H1 (cell line): Measurements from ENCODE around the gene FAM50B. TPM values are rescaled to one million over a fixed set of nuclear protein-coding genes. Genes with fewer than 3 reads are reported as not detected.
"Not testable (repeated sequence)": the region's sequence is repeated elsewhere in the genome, so short reads cannot be mapped to it uniquely, and the experiment has no call there.

Experiments used
- CTCF ChIA-PET: fragments of 300-600 bp; sonication (Branson Sonifier 250); formaldehyde crosslinking; loops from one replicate; lab custom pipeline; 2021; ENCODE audit not compliant: partially characterized antibody; lab: Charles Lee
- POLR2A ChIA-PET: fragments of 300-600 bp; sonication (Branson Sonifier 250); formaldehyde crosslinking; loops from one replicate; lab custom pipeline; 2021; ENCODE audit warnings: inconsistent platforms; ENCODE audit not compliant: partially characterized antibody; lab: Charles Lee
- DNase-seq, 2 experiments: peaks; one replicate each; pipeline versions ENCODE4 v3.0.0 to v3.0.0-alpha.2; 2010 to 2022; ENCODE audit warnings: low spot score in 2 of 2, low read depth in 1 of 2, mixed read lengths in 1 of 2
- FAIRE-seq: peaks from 2 replicates; lab custom pipeline; 2011; peaks lifted over from hg19 to GRCh38; lab: Jason Lieb, UNC
- H2AFZ ChIP-seq: 2 replicates; pipeline ENCODE4 v1.8.1; 2012; ENCODE audit warnings: low read length, inconsistent platforms
- H2AK5ac ChIP-seq: 2 replicates; pipeline ENCODE4 v1.6.1; 2013; ENCODE audit warnings: low read depth, low read length
- H2BK120ac ChIP-seq: replicated peaks from 2 replicates; pipeline ENCODE3; 2013; ENCODE audit warnings: low read depth, low read length, inconsistent platforms
- H2BK12ac ChIP-seq: 2 replicates; pipeline ENCODE4 v1.6.1; 2013; ENCODE audit warnings: low read depth, low read length
- H2BK15ac ChIP-seq: 2 replicates; pipeline ENCODE4 v1.6.1; 2013; ENCODE audit warnings: low read length
- H2BK20ac ChIP-seq: 2 replicates; pipeline ENCODE4 v1.6.1; 2013; ENCODE audit warnings: low read length
- H2BK5ac ChIP-seq: 2 replicates; pipeline ENCODE4 v1.6.1; 2013; ENCODE audit warnings: low read depth, low read length
- H3K14ac ChIP-seq: 2 replicates; pipeline ENCODE4 v1.6.1; 2013; ENCODE audit warnings: inconsistent platforms; ENCODE audit not compliant: insufficient read length
- H3K18ac ChIP-seq: 2 replicates; pipeline ENCODE4 v1.6.1; 2013; ENCODE audit warnings: low read length; ENCODE audit errors: extremely low read depth
- H3K23ac ChIP-seq: 2 replicates; pipeline ENCODE4 v1.6.1; 2013; ENCODE audit warnings: inconsistent platforms; ENCODE audit not compliant: insufficient read length
- H3K23me2 ChIP-seq: 2 replicates; pipeline ENCODE4 v1.6.1; 2013; ENCODE audit warnings: low read depth, low read length
- H3K27ac ChIP-seq: 2 replicates; pipeline ENCODE4 v1.6.1; 2011; ENCODE audit warnings: low read depth, low read length, inconsistent platforms
- H3K27me3 ChIP-seq, 4 experiments: replicated peaks in 1 of 4; 1 replicate in 1 of 4; 2 replicates in 3 of 4; pipeline versions ENCODE4 v1.6.1 to v1.8.1; 2011 to 2013; ENCODE audit warnings: low read length in 3 of 4, mild to moderate bottlenecking in 3 of 4, inconsistent platforms in 2 of 4, mixed read lengths in 2 of 4, moderate library complexity in 1 of 4; ENCODE audit not compliant: control insufficient read depth in 3 of 4, insufficient read depth in 3 of 4; ENCODE audit errors: extremely low read depth in 1 of 4
- H3K36me3 ChIP-seq, 4 experiments: 2 replicates each; pipeline versions ENCODE4 v1.6.1 to v1.8.1; 2011 to 2013; ENCODE audit warnings: mild to moderate bottlenecking in 4 of 4, low read length in 3 of 4, moderate library complexity in 2 of 4, control low read depth in 1 of 4, inconsistent platforms in 1 of 4; ENCODE audit not compliant: insufficient read depth in 4 of 4, control insufficient read depth in 2 of 4
- H3K4ac ChIP-seq: replicated peaks from 2 replicates; pipeline ENCODE3; 2013; ENCODE audit warnings: low read length, low read depth, mixed read lengths, inconsistent platforms; ENCODE audit not compliant: insufficient read length
- H3K4me1 ChIP-seq, 4 experiments: replicated peaks in 1 of 4; 1 replicate in 1 of 4; 2 replicates in 3 of 4; pipeline versions ENCODE4 v1.6.1 to v1.8.1; 2011 to 2013; ENCODE audit warnings: low read length in 3 of 4, inconsistent platforms in 2 of 4, mixed read lengths in 1 of 4; ENCODE audit not compliant: insufficient read depth in 4 of 4, control insufficient read depth in 3 of 4
- H3K4me2 ChIP-seq, 2 experiments: 2 replicates each; pipeline versions ENCODE4 v1.6.1 to v1.8.1; 2011 to 2013; ENCODE audit warnings: low read depth in 2 of 2, low read length in 2 of 2, control low read depth in 1 of 2, inconsistent platforms in 1 of 2, mild to moderate bottlenecking in 1 of 2; ENCODE audit not compliant: insufficient read depth in 1 of 2
- H3K4me3 ChIP-seq, 4 experiments: fragments of 200-600, 300-600 bp in 1 of 4; sonication (generic), shearing (Covaris generic), sonication (Bioruptor Twin) in 1 of 4; 2 replicates each; pipeline versions ENCODE4 v1.5.1 to v1.8.1; 2011 to 2016; ENCODE audit warnings: low read length in 4 of 4, low read depth in 3 of 4, control low read depth in 2 of 4, inconsistent platforms in 2 of 4, mild to moderate bottlenecking in 2 of 4, mixed read lengths in 1 of 4, moderate library complexity in 1 of 4; ENCODE audit not compliant: insufficient read depth in 2 of 4; ENCODE audit errors: extremely low read depth in 1 of 4
- H3K56ac ChIP-seq: replicated peaks from 2 replicates; pipeline ENCODE3; 2013; ENCODE audit warnings: low read depth, mild to moderate bottlenecking, mixed read lengths, low read length, inconsistent platforms; ENCODE audit not compliant: insufficient read length
- H3K79me1 ChIP-seq: 2 replicates; pipeline ENCODE4 v1.6.1; 2013; ENCODE audit warnings: low read depth, low read length, control low read depth
- H3K79me2 ChIP-seq, 2 experiments: 2 replicates each; pipeline versions ENCODE4 v1.6.1 to v1.8.1; 2012 to 2013; ENCODE audit warnings: low read length in 2 of 2, mild to moderate bottlenecking in 2 of 2, inconsistent platforms in 1 of 2; ENCODE audit not compliant: insufficient read depth in 2 of 2, control insufficient read depth in 1 of 2
- H3K9ac ChIP-seq, 4 experiments: replicated peaks in 1 of 4; 1 replicate in 1 of 4; 2 replicates in 3 of 4; pipeline versions ENCODE4 v1.6.1 to v1.8.1; 2011 to 2013; ENCODE audit warnings: low read depth in 3 of 4, low read length in 3 of 4, control low read depth in 2 of 4, mild to moderate bottlenecking in 2 of 4, moderate library complexity in 2 of 4, inconsistent platforms in 1 of 4; ENCODE audit errors: extremely low read depth in 1 of 4
- H3K9me3 ChIP-seq, 2 experiments: 2 replicates each; pipeline versions ENCODE4 v1.6.1 to v1.8.1; 2012 to 2013; ENCODE audit warnings: mild to moderate bottlenecking in 2 of 2, moderate library complexity in 2 of 2, control low read depth in 1 of 2, inconsistent platforms in 1 of 2, low read depth in 1 of 2, low read length in 1 of 2, mixed read lengths in 1 of 2; ENCODE audit not compliant: insufficient read depth in 2 of 2
- H4K20me1 ChIP-seq, 2 experiments: replicated peaks in 1 of 2; 2 replicates each; pipeline versions ENCODE3 to v1.8.1; 2011 to 2013; ENCODE audit warnings: inconsistent platforms in 2 of 2, low read length in 2 of 2, mild to moderate bottlenecking in 1 of 2; ENCODE audit not compliant: insufficient read depth in 2 of 2, control insufficient read depth in 1 of 2
- H4K5ac ChIP-seq: 2 replicates; pipeline ENCODE4 v1.6.1; 2013; ENCODE audit warnings: low read length, low read depth, mixed read lengths, inconsistent platforms; ENCODE audit not compliant: insufficient read length
- H4K8ac ChIP-seq: 2 replicates; pipeline ENCODE4 v1.8.0; 2013; ENCODE audit warnings: mild to moderate bottlenecking, moderate library complexity, low read length, inconsistent platforms; ENCODE audit not compliant: insufficient read depth; ENCODE audit errors: extremely low read depth
- H4K91ac ChIP-seq: replicated peaks from 2 replicates; pipeline ENCODE3; 2013; ENCODE audit warnings: low read length, mixed read lengths, inconsistent platforms; ENCODE audit not compliant: insufficient read length
- ATF2 ChIP-seq: IDR thresholded peaks from 2 replicates; pipeline ENCODE4 v1.6.1; 2012; ENCODE audit warnings: low read length, inconsistent platforms
- WGBS, 2 experiments: shearing (Covaris generic) in 1 of 2; methylation state at CpG; one replicate each; pipeline versions ENCODE4 v1.1.6 to v1.1.7; 2013 to 2015; ENCODE audit warnings: low lambda C conversion rate in 2 of 2, mixed read lengths in 2 of 2, inconsistent platforms in 1 of 2, low coverage in 1 of 2, missing lambda C conversion rate in 1 of 2; ENCODE audit not compliant: insufficient replicate concordance in 2 of 2, insufficient coverage in 1 of 2, insufficient read length in 1 of 2; ENCODE audit errors: extremely low coverage in 1 of 2, missing lambda C conversion rate in 1 of 2; 5-methylcytosine and 5-hydroxymethylcytosine counted together
- polyA plus RNA-seq, 7 experiments: library from polyadenylated mRNA; depleted of rRNA in 3 of 7; stranded (reverse) in 5 of 7; unstranded in 2 of 7; fragments of >200 nt in 5 of 7; fragments of 200-250 nt in 2 of 7; gene quantifications; 1 replicate in 5 of 7; 2 replicates in 1 of 7; 4 replicates in 1 of 7; pipeline versions ENCODE4 v1.2.1 to v1.2.3, GENCODE V29; 2011 to 2013; ENCODE audit warnings: missing spikeins in 2 of 7, mixed read lengths in 2 of 7
- total RNA-seq: library from RNA; stranded (reverse); fragmentation: NEBNext Ultra II Directional; extraction: Animal tissue kit (Norgen Biotek cat#: 25700); gene quantifications from 2 replicates; pipeline ENCODE4 v1.2.1, GENCODE V29; 2021

Gene FAM50B
- total and polyA plus RNA-seq, 2 of the 8 experiments (the other 6 are each of a cell fraction or from before 2014, with no cell fraction given) = 3.1 to 3.2 TPM

- TF ChIP-seq ATF2 = no peak
Observed at GRCh38 chr6:3862038-3862437, 12.9 kb downstream of the FAM50B start (continued).

GRCh38 chr6:3863322-3863721, 14.1 kb downstream of the FAM50B start:
- 92% methylated on average over 2 of the region's 5 CpGs; no CpG with 5 or more reads in 1 of the 2 experiments for WGBS, 2 experiments
- H4K5ac ChIP-seq, H3K4me1 ChIP-seq, H3K56ac ChIP-seq, H3K79me2 ChIP-seq, H3K4ac ChIP-seq, H3K4me2 ChIP-seq, H4K91ac ChIP-seq, H2BK15ac ChIP-seq, DNase-seq, H3K27ac ChIP-seq, H3K9me3 ChIP-seq, H2BK12ac ChIP-seq, H2AK5ac ChIP-seq, H3K79me1 ChIP-seq, H2AFZ ChIP-seq, H3K4me3 ChIP-seq, H2BK120ac ChIP-seq, H3K36me3 ChIP-seq, H3K23me2 ChIP-seq, H4K20me1 ChIP-seq, H3K27me3 ChIP-seq, H3K18ac ChIP-seq, H4K8ac ChIP-seq, H2BK20ac ChIP-seq, H3K9ac ChIP-seq, H3K23ac ChIP-seq, FAIRE-seq, H2BK5ac ChIP-seq, POLR2A ChIA-PET, H3K14ac ChIP-seq: not testable (repeated sequence)
- CTCF ChIA-PET = interaction anchor here (2.8 to 4.2 kb wide), 2 partner anchors 12 to 114 kb away, joined by 10 to 73 read pairs; partner anchors contain the start of gene FAM50B
